ENCODE results near the gene ERBB2. TPM values are rescaled to one million over a fixed set of nuclear protein-coding genes. Genes with fewer than 3 reads are reported as not detected.

ERBB2 gene
- total and polyA plus RNA-seq, 2 of the 13 experiments (the other 11 are each of a cell fraction or from before 2014, with no cell fraction given), result 57.7 to 64.1 TPM

DNA sequence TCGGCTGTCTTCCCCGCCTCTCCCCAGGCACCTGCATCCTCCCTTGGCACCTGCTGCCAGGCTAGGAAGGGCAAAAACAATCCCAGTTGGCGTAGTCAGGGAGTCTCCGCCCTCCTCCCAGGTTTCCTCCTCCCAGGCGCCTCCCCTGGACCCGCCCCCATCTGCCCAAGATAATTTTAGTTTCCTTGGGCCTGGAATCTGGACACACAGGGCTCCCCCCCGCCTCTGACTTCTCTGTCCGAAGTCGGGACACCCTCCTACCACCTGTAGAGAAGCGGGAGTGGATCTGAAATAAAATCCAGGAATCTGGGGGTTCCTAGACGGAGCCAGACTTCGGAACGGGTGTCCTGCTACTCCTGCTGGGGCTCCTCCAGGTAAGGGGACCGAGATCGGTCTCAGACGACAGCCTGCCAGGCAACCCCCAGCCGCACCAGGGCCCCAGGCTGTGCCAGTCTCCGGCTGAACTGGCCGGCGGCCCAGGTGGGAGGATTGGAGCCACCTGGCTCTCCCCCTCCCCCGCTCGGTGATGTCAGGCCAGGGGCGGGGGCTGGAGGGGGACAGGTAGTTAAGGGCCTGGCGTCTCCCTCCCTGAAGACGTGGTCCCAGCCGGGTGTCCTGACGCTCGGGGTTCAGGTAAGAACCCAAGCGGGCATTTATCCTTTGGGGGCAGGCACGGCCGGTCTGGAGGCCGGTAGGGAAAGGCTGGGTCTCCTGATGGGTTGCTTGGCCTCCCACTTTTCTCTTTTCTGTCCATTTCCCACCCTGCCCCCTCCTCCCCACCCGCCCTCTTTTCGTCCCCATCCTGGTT is 38.1 kb downstream of the ERBB2 start, which contains the start of gene GRB7 (continued):
- TF ChIP-seq, protein P1, sequence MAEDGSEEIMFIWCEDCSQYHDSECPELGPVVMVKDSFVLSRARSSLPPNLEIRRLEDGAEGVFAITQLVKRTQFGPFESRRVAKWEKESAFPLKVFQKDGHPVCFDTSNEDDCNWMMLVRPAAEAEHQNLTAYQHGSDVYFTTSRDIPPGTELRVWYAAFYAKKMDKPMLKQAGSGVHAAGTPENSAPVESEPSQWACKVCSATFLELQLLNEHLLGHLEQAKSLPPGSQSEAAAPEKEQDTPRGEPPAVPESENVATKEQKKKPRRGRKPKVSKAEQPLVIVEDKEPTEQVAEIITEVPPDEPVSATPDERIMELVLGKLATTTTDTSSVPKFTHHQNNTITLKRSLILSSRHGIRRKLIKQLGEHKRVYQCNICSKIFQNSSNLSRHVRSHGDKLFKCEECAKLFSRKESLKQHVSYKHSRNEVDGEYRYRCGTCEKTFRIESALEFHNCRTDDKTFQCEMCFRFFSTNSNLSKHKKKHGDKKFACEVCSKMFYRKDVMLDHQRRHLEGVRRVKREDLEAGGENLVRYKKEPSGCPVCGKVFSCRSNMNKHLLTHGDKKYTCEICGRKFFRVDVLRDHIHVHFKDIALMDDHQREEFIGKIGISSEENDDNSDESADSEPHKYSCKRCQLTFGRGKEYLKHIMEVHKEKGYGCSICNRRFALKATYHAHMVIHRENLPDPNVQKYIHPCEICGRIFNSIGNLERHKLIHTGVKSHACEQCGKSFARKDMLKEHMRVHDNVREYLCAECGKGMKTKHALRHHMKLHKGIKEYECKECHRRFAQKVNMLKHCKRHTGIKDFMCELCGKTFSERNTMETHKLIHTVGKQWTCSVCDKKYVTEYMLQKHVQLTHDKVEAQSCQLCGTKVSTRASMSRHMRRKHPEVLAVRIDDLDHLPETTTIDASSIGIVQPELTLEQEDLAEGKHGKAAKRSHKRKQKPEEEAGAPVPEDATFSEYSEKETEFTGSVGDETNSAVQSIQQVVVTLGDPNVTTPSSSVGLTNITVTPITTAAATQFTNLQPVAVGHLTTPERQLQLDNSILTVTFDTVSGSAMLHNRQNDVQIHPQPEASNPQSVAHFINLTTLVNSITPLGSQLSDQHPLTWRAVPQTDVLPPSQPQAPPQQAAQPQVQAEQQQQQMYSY (CRISPR knock-in tag; IDR thresholded peaks at IDR 0.05), result peak; percentile 61; the same call in 1 of the 2 replicates
- no peak for TF ChIP-seq CCAR2 (optimal IDR thresholded peaks at IDR 0.05; ENCODE audit: low read depth, low read length)
- TF ChIP-seq, protein P2, sequence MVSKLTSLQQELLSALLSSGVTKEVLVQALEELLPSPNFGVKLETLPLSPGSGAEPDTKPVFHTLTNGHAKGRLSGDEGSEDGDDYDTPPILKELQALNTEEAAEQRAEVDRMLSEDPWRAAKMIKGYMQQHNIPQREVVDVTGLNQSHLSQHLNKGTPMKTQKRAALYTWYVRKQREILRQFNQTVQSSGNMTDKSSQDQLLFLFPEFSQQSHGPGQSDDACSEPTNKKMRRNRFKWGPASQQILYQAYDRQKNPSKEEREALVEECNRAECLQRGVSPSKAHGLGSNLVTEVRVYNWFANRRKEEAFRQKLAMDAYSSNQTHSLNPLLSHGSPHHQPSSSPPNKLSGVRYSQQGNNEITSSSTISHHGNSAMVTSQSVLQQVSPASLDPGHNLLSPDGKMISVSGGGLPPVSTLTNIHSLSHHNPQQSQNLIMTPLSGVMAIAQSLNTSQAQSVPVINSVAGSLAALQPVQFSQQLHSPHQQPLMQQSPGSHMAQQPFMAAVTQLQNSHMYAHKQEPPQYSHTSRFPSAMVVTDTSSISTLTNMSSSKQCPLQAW (CRISPR knock-in tag; IDR thresholded peaks at IDR 0.05), result peak; percentile 64; the same call in 1 of the 2 replicates
- no peak for TF ChIP-seq FOXK2 (IDR thresholded peaks at IDR 0.05)
- TF ChIP-seq, protein P3, sequence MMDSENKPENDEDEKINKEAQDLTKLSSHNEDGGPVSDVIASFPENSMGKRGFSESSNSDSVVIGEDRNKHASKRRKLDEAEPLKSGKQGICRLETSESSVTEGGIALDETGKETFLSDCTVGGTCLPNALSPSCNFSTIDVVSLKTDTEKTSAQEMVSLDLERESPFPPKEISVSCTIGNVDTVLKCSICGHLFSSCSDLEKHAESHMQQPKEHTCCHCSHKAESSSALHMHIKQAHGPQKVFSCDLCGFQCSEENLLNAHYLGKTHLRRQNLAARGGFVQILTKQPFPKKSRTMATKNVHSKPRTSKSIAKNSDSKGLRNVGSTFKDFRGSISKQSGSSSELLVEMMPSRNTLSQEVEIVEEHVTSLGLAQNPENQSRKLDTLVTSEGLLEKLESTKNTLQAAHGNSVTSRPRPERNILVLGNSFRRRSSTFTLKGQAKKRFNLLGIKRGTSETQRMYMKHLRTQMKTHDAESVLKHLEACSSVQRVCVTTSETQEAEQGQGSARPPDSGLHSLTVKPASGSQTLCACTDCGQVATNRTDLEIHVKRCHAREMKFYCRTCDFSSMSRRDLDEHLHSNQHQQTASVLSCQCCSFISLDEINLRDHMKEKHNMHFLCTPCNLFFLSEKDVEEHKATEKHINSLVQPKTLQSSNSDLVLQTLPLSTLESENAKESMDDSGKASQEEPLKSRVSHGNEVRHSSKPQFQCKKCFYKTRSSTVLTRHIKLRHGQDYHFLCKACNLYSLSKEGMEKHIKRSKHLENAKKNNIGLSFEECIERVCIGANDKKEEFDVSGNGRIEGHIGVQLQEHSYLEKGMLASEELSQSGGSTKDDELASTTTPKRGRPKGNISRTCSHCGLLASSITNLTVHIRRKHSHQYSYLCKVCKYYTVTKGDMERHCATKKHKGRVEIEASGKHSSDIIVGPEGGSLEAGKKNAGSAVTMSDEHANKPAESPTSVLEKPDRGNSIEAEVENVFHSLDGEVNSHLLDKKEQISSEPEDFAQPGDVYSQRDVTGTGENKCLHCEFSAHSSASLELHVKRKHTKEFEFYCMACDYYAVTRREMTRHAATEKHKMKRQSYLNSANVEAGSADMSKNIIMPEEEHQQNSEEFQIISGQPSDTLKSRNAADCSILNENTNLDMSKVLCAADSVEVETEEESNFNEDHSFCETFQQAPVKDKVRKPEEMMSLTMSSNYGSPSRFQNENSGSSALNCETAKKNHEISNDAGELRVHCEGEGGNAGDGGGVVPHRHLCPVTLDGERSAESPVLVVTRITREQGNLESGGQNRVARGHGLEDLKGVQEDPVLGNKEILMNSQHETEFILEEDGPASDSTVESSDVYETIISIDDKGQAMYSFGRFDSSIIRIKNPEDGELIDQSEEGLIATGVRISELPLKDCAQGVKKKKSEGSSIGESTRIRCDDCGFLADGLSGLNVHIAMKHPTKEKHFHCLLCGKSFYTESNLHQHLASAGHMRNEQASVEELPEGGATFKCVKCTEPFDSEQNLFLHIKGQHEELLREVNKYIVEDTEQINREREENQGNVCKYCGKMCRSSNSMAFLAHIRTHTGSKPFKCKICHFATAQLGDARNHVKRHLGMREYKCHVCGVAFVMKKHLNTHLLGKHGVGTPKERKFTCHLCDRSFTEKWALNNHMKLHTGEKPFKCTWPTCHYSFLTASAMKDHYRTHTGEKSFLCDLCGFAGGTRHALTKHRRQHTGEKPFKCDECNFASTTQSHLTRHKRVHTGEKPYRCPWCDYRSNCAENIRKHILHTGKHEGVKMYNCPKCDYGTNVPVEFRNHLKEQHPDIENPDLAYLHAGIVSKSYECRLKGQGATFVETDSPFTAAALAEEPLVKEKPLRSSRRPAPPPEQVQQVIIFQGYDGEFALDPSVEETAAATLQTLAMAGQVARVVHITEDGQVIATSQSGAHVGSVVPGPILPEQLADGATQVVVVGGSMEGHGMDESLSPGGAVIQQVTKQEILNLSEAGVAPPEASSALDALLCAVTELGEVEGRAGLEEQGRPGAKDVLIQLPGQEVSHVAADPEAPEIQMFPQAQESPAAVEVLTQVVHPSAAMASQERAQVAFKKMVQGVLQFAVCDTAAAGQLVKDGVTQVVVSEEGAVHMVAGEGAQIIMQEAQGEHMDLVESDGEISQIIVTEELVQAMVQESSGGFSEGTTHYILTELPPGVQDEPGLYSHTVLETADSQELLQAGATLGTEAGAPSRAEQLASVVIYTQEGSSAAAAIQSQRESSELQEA (CRISPR knock-in tag; IDR thresholded peaks at IDR 0.05; ENCODE audit: not compliant biosample characterization), result peak; percentile 62
- TF ChIP-seq MAFK (conservative IDR thresholded peaks at IDR 0.05 in 1 of 2, IDR thresholded peaks at IDR 0.05 in 1 of 2; ENCODE audit: low read length in 2 of 2), result no peak
- TF ChIP-seq MIER2 (CRISPR knock-in tag; IDR thresholded peaks at IDR 0.05), result no peak
- 0 out of 2 replicates have a peak, but pooled peaks have one; percentile 43 for TF ChIP-seq ZNF670 (CRISPR knock-in tag; IDR thresholded peaks at IDR 0.05; ENCODE audit: borderline replicate concordance)
- TF ChIP-seq CBFB (CRISPR knock-in tag; IDR thresholded peaks at IDR 0.05), result peak; percentile 20; the same call in 1 of the 2 replicates
- TF ChIP-seq ZNF552 (CRISPR knock-in tag; IDR thresholded peaks at IDR 0.05; ENCODE audit: borderline replicate concordance), result no peak
- TF ChIP-seq ZNF225 (CRISPR knock-in tag; IDR thresholded peaks at IDR 0.05), result no peak
- TF ChIP-seq ZNF251 (CRISPR knock-in tag; IDR thresholded peaks at IDR 0.05), result no peak
- peak; percentile 63; the same call in 1 of the 2 replicates for TF ChIP-seq ZSCAN31 (CRISPR knock-in tag; IDR thresholded peaks at IDR 0.05; ENCODE audit: low read depth)
- peak; percentile 26 for TF ChIP-seq AGO1 (IDR thresholded peaks at IDR 0.05; ENCODE audit: low read depth, low read length, poor library complexity, severe bottlenecking)
- TF ChIP-seq KLF13 (CRISPR knock-in tag; IDR thresholded peaks at IDR 0.05), result no peak
